Measurements from ENCODE around the gene KCNK5.

GRCh38 chr6:39243809-39244208 lies 14.5 kb upstream of the KCNK5 start:
- TF ChIP-seq CTCF (IDR thresholded peaks at IDR 0.05; ENCODE audit: low read depth, low read length): no peak
- no peak for TF ChIP-seq POLR2A (IDR thresholded peaks at IDR 0.05; ENCODE audit: extremely low read depth, insufficient read length)
- no peak for TF ChIP-seq MAX (IDR thresholded peaks at IDR 0.05; ENCODE audit: low read depth, low read length)

Data from NB4 (cell line).